ENCODE data around the gene IFT122.

Gene IFT122

GRCh38 chr3:129565902-129566301 lies 125.9 kb downstream of the IFT122 start:
- H3K27ac Mint-ChIP-seq = no peak overlapping the region
- no peak for DNase-seq

GRCh38 chr3:129567176-129567705 lies 127.2 kb downstream of the IFT122 start:
- no peak for TF ChIP-seq CTCF (IDR thresholded peaks at IDR 0.05)
- Mint-ChIP-seq H3K27me3 (ENCODE audit: low read depth, poor library complexity) (peaks cover 3% of the 10 kb centered on the region), H3K27ac (no peak overlapping the region), H3K4me1 (peaks cover 11% of the 10 kb centered on the region), H3K36me3 (ENCODE audit: low read depth) (peaks cover 4% of the 10 kb centered on the region), H3K9me3 (no peaks in the 10 kb centered on the region), H3K4me3 (no peak overlapping the region)
- DNase-seq = no peak

More at GRCh38 chr3:129565902-129566301, 125.9 kb downstream of the IFT122 start:
- Mint-ChIP-seq H3K9me3 (no peaks in the 10 kb centered on the region), H3K4me1 (peaks cover 13% of the 10 kb centered on the region), H3K36me3 (ENCODE audit: low read depth) (peaks cover 4% of the 10 kb centered on the region), H3K4me3 (no peak overlapping the region), H3K27me3 (ENCODE audit: low read depth, poor library complexity) (no peaks in the 10 kb centered on the region)
- TF ChIP-seq CTCF (IDR thresholded peaks at IDR 0.05) = no peak

GRCh38 chr3:129567939-129568338 lies 127.9 kb downstream of the IFT122 start:
- Mint-ChIP-seq H3K27me3 (ENCODE audit: low read depth, poor library complexity) (peaks cover 3% of the 10 kb centered on the region), H3K4me3 (no peak overlapping the region), H3K9me3 (no peaks in the 10 kb centered on the region), H3K27ac (no peak overlapping the region), H3K36me3 (ENCODE audit: low read depth) (peaks cover 4% of the 10 kb centered on the region), H3K4me1 (peaks cover 11% of the 10 kb centered on the region)
- no peak for TF ChIP-seq CTCF (IDR thresholded peaks at IDR 0.05)
- DNase-seq = no peak

- no peak for TF ChIP-seq CTCF (IDR thresholded peaks at IDR 0.05)
- Mint-ChIP-seq H3K9me3 (no peaks in the 10 kb centered on the region), H3K4me1 (peaks cover 11% of the 10 kb centered on the region), H3K27me3 (ENCODE audit: low read depth, poor library complexity) (peaks cover 3% of the 10 kb centered on the region), H3K4me3 (no peak overlapping the region), H3K36me3 (ENCODE audit: low read depth) (peaks cover 4% of the 10 kb centered on the region), H3K27ac (no peak overlapping the region)
- no peak for DNase-seq
Measured at GRCh38 chr3:129569856-129570255, 129.8 kb downstream of the IFT122 start.
